Osteocyte (in vitro differentiated cells): ENCODE results near the gene LZTFL1. TPM values are rescaled to one million over a fixed set of nuclear protein-coding genes. Genes with fewer than 3 reads are reported as not detected.

Experiments used
- DNase-seq: peaks from one replicate; pipeline ENCODE4 v3.0.0; 2021; ENCODE audit warnings: mixed read lengths; ENCODE audit not compliant: unreplicated experiment; ENCODE audit errors: extremely low spot score
- H3K27ac Mint-ChIP-seq: one replicate; pipeline ENCODE4 v1.8.0; 2021; ENCODE audit warnings: mild to moderate bottlenecking, mixed read lengths; ENCODE audit not compliant: unreplicated experiment
- H3K27me3 Mint-ChIP-seq: one replicate; pipeline ENCODE4 v1.8.0; 2021; ENCODE audit warnings: mixed read lengths; ENCODE audit not compliant: unreplicated experiment
- H3K36me3 Mint-ChIP-seq: one replicate; pipeline ENCODE4 v1.8.0; 2021; ENCODE audit warnings: mixed read lengths; ENCODE audit not compliant: unreplicated experiment
- H3K4me1 Mint-ChIP-seq: one replicate; pipeline ENCODE4 v1.8.0; 2021; ENCODE audit warnings: mixed read lengths; ENCODE audit not compliant: unreplicated experiment
- H3K4me3 Mint-ChIP-seq: one replicate; pipeline ENCODE4 v1.8.0; 2021; ENCODE audit warnings: mild to moderate bottlenecking, moderate library complexity, mixed read lengths; ENCODE audit not compliant: unreplicated experiment
- H3K9me3 Mint-ChIP-seq: one replicate; pipeline ENCODE4 v1.8.0; 2021; ENCODE audit warnings: mixed read lengths; ENCODE audit not compliant: unreplicated experiment
- CTCF ChIP-seq: fragments of 200-600 bp; sonication (generic); IDR thresholded peaks from 2 replicates; pipeline ENCODE4 v1.5.0; 2021; ENCODE audit warnings: antibody characterized with exemption, mild to moderate bottlenecking, moderate library complexity
- long read RNA-seq: library from polyadenylated mRNA; unstranded; transcript quantifications from one replicate; pipeline ENCODE4 v2.0.0, GENCODE V29; 2021
- total RNA-seq: library from RNA; stranded (reverse); gene quantifications from 2 replicates; pipeline ENCODE4 v1.2.1, GENCODE V29; 2021

LZTFL1 gene, protein sequence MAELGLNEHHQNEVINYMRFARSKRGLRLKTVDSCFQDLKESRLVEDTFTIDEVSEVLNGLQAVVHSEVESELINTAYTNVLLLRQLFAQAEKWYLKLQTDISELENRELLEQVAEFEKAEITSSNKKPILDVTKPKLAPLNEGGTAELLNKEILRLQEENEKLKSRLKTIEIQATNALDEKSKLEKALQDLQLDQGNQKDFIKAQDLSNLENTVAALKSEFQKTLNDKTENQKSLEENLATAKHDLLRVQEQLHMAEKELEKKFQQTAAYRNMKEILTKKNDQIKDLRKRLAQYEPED
- total RNA-seq = 20.2 and 23.0 TPM in 2 replicates
- long read RNA-seq, full-length matches to known transcripts = 68 of 92 reads
- long read RNA-seq, partial matches to known transcripts = 3 of 92 reads
- long read RNA-seq, other reads (novel, unspliced or antisense) = 21 of 92 reads

- DNase-seq = peak; percentile 95
- Mint-ChIP-seq H3K4me1 (peaks cover 13% of the 10 kb centered on the region), H3K27me3 (peaks cover 28% of the 10 kb centered on the region), H3K36me3 (peaks cover 3% of the 10 kb centered on the region), H3K4me3 (peak within 1 kb of the TSS; percentile 96), H3K27ac (peak within 1 kb of the TSS; percentile 97), H3K9me3 (no peaks in the 10 kb centered on the region)
- TF ChIP-seq CTCF = no peak
These were observed at the start of gene LZTFL1 for GRCh38 chr3:45841757-45842491. Gene LZTFL1, minus strand, starts transcription at chr3:45842119. Its CDS starts 128 bp downstream, at chr3:45841991.

DNA sequence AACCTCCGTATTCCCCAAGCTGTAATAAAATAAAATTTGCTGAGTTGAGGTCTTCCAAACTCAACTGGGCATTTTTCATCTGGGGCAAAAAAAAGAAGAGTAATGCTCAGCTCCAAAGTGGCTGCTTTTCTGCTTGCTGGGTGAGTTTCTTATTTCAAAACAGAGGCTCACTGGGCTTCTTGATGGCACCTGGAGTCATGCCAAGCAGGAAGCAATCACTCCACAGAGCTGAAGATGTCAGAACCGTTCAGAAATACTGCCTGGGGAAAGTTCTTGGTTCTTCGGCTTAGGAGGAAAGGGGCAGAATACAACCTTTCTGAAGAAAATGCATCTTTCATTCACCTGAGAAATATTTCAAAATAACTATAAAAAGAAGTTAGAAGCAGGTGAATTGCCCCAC, 48.5 kb upstream of the LZTFL1 start:
- Mint-ChIP-seq H3K27ac (no peak overlapping the region), H3K4me1 (peaks cover 12% of the 10 kb centered on the region), H3K36me3 (no peaks in the 10 kb centered on the region), H3K9me3 (no peaks in the 10 kb centered on the region), H3K27me3 (peaks cover 50% of the 10 kb centered on the region), H3K4me3 (no peak overlapping the region)
- DNase-seq = no peak
- TF ChIP-seq CTCF = no peak

DNA sequence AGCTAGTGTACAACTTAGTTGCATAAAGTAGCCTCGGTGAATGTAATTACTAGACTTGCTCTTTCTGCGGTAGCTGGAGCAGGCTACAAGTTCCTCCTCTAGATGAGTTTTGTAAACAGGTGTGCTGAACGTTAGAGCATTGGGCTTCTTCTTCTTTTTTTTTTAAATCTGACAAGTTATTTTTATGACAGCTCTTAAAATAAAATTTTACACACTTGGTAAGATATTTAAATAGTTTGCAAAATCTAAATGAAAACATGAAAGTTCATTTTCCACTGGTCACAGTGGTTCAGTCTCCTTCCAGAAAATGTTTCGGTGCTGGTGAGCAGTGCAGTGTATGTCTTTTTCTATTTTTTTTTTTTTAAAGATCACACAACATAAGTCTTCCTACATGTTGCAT, 47.4 kb upstream of the LZTFL1 start:
- Mint-ChIP-seq H3K27me3 (peaks cover 56% of the 10 kb centered on the region), H3K36me3 (no peaks in the 10 kb centered on the region), H3K27ac (no peak overlapping the region), H3K4me3 (no peak overlapping the region), H3K4me1 (peaks cover 12% of the 10 kb centered on the region), H3K9me3 (no peaks in the 10 kb centered on the region)
- TF ChIP-seq CTCF = no peak
- no peak for DNase-seq

DNA sequence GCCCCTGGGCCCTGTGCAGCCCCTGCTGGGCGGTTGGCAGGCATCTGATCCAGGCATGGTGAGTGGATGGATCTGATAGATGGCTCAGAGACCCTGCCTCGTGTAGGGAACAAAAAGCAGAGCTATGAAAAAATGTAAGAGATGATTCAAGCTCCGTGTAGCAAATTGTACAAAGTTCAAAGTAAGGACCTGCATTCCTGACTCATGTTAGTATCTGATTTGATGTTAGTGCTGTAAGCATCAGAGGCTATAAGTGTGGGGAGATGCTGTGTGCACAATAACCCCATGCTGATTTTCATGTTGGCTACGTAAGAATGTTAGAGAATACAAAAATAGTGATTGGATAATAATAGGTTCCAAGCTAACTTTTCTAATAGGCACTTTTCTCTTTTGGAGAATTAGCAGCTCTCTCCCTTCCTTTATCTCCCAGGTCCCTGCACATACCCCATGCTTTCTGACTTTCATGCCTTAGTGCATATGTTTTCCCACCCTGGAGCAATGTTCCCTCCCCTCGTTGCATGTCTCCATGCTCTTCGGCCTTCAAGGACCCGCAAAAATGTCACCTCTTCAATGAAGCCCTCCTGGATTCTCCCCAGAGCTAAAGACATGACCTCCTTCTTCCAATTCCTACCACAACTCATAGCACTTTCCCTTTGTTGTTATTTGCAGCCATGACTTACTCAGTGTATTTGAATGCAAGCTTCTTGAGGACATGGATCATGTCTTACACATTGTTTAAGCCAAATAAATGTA, 46.0 kb upstream of the LZTFL1 start:
- Mint-ChIP-seq H3K4me1 (peaks cover 12% of the 10 kb centered on the region), H3K9me3 (no peaks in the 10 kb centered on the region), H3K27me3 (peaks cover 54% of the 10 kb centered on the region), H3K4me3 (no peak overlapping the region), H3K27ac (no peak overlapping the region), H3K36me3 (no peaks in the 10 kb centered on the region)
- DNase-seq = no peak
- TF ChIP-seq CTCF = no peak
